Measurements from ENCODE around the gene NFXL1. TPM values are rescaled to one million over a fixed set of nuclear protein-coding genes. Genes with fewer than 3 reads are reported as not detected.

The NFXL1 gene
- total RNA-seq, 2 donors from 2014 or later: 17.5 to 19.1 TPM

GRCh38 chr4:47876310-47876709, 38.1 kb downstream of the NFXL1 start:
- Histone ChIP-seq H3K27me3 (replicated peaks; ENCODE audit: insufficient read depth) (no peaks in the 10 kb centered on the region), H3K27ac (no peak overlapping the region), H3K4me3 (no peak overlapping the region), H3K9me3 (no peaks in the 10 kb centered on the region), H3K36me3 (peaks cover 0 to 7% of the 10 kb centered on the region in 2 donors), H3K4me1 (replicated peaks) (no peaks in the 10 kb centered on the region)
- DNase-seq (ENCODE audit: low spot score): no peak
- TF ChIP-seq POLR2AphosphoS5 (IDR thresholded peaks at IDR 0.05) (no peak), POLR2A (IDR thresholded peaks at IDR 0.05) (no peak), CTCF (IDR thresholded peaks at IDR 0.05) (no peak)
- intact Hi-C loops (cut with DNase I): no loop called here

GRCh38 chr4:47873877-47874541, 40.4 kb downstream of the NFXL1 start:
- no peak for DNase-seq (ENCODE audit: low spot score)
- Histone ChIP-seq H3K36me3 (peaks cover 0 to 7% of the 10 kb centered on the region in 2 donors), H3K4me1 (replicated peaks) (no peaks in the 10 kb centered on the region), H3K4me3 (no peak overlapping the region), H3K27ac (no peak overlapping the region), H3K9me3 (no peaks in the 10 kb centered on the region), H3K27me3 (replicated peaks; ENCODE audit: insufficient read depth) (no peaks in the 10 kb centered on the region)
- no peak for TF ChIP-seq CTCF (IDR thresholded peaks at IDR 0.05)
- no peak for TF ChIP-seq POLR2A (IDR thresholded peaks at IDR 0.05)
- no peak for TF ChIP-seq POLR2AphosphoS5 (IDR thresholded peaks at IDR 0.05)
- 92% methylated on average over 3 of the region's 3 CpGs for WGBS
- intact Hi-C loops (cut with DNase I): no loop called here

GRCh38 chr4:47863486-47863885, 50.9 kb downstream of the NFXL1 start:
- no peak for TF ChIP-seq POLR2A (IDR thresholded peaks at IDR 0.05)
- no peak for TF ChIP-seq POLR2AphosphoS5 (IDR thresholded peaks at IDR 0.05)
- no peak for TF ChIP-seq CTCF (IDR thresholded peaks at IDR 0.05)
- Histone ChIP-seq H3K27ac (no peak overlapping the region), H3K4me3 (no peak overlapping the region), H3K36me3 (no peaks in the 10 kb centered on the region), H3K9me3 (no peaks in the 10 kb centered on the region), H3K27me3 (replicated peaks; ENCODE audit: insufficient read depth) (no peaks in the 10 kb centered on the region), H3K4me1 (replicated peaks) (no peaks in the 10 kb centered on the region)
- DNase-seq (ENCODE audit: low spot score): no peak
- intact Hi-C loops (cut with DNase I): no loop called here
- WGBS: 97% methylated on average over 4 of the region's 4 CpGs

GRCh38 chr4:47862297-47862696, 52.1 kb downstream of the NFXL1 start:
- Histone ChIP-seq H3K27me3 (replicated peaks; ENCODE audit: insufficient read depth) (no peaks in the 10 kb centered on the region), H3K4me1 (replicated peaks) (no peaks in the 10 kb centered on the region), H3K4me3 (no peak overlapping the region), H3K36me3 (no peaks in the 10 kb centered on the region), H3K9me3 (no peaks in the 10 kb centered on the region), H3K27ac (no peak overlapping the region)
- intact Hi-C loops (cut with DNase I): no loop called here
- DNase-seq (ENCODE audit: low spot score): no peak
- TF ChIP-seq CTCF (IDR thresholded peaks at IDR 0.05): no peak
- TF ChIP-seq POLR2A (IDR thresholded peaks at IDR 0.05): no peak
- TF ChIP-seq POLR2AphosphoS5 (IDR thresholded peaks at IDR 0.05): no peak
- 93% methylated on average over 3 of the region's 3 CpGs for WGBS

GRCh38 chr4:47860305-47860704, 54.1 kb downstream of the NFXL1 start:
- no peak for TF ChIP-seq CTCF (IDR thresholded peaks at IDR 0.05)
- no peak for TF ChIP-seq POLR2A (IDR thresholded peaks at IDR 0.05)
- TF ChIP-seq POLR2AphosphoS5 (IDR thresholded peaks at IDR 0.05): no peak
- Histone ChIP-seq H3K27ac (no peak overlapping the region), H3K4me3 (no peak overlapping the region), H3K27me3 (replicated peaks; ENCODE audit: insufficient read depth) (no peaks in the 10 kb centered on the region), H3K36me3 (no peaks in the 10 kb centered on the region), H3K9me3 (no peaks in the 10 kb centered on the region), H3K4me1 (replicated peaks) (no peaks in the 10 kb centered on the region)
- intact Hi-C loops (cut with DNase I): no loop called here
- DNase-seq (ENCODE audit: low spot score): no peak
- WGBS: 92% methylated on average over 1 of the region's 1 CpG

Measured in prostate gland (tissue), 2 donors.